CD4-positive, alpha-beta T cell treated with Interferon gamma for 1 hour (primary cell): ENCODE data around the gene AURKAIP1.

Experiments used
- DNase-seq: peaks from one replicate; pipeline ENCODE4 v3.0.0-alpha.2; 2020

Gene AURKAIP1

GRCh38 chr1:1345860-1346500, 29.0 kb downstream of the AURKAIP1 start:
- no peak for DNase-seq

DNA sequence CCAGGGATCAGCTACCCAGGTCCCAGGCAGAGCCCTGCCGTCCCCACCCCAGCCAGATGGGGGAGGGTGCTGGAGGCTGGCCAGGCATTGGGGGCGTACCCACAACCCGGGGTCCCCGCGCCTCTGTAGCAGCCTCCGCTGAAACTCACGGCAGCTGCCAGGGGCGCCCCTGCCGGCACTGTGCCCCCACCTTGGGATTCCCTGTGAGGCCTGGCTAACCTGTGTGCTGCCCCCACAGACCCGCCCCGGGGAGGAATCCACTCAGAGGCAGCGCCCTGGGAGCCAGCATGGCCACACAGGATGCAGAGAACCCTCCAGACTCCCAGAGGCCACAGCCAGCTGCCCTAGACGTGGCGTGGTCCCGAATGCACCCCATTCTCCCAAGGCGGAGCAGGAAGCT, 29.6 kb downstream of the AURKAIP1 start:
- no peak for DNase-seq

GRCh38 chr1:1344655-1345361, 30.2 kb downstream of the AURKAIP1 start:
- no peak for DNase-seq

DNA sequence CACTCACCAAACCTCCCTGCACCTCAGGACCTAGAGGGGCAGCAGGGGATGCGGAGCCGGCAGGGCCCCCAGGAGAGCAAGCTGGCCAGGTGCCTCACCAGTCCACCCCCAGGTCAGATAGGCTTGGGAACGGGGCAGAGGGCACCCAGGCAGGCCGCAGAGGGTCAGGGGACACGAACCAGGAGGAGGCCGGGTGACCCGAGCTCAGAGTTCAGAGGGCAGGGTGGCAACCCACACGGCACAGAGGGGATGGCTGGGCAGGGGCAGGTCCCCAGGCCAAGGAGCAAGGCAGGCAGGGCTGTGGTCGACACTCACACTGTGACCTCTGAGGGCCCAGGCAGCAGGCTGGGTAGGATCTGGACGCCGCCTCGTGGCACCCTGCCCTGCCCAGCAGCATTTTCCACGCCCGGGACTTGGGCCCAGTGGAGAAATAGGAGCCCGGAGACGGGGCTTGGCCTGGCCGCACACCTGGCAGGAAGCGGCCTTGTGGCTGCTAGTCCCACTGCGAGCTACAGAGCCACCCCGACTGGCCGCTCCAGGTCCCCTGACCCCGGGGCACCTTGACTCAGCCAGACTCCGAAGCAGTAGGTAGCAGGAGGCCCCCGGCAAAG, 31.1 kb downstream of the AURKAIP1 start:
- no peak for DNase-seq

DNA sequence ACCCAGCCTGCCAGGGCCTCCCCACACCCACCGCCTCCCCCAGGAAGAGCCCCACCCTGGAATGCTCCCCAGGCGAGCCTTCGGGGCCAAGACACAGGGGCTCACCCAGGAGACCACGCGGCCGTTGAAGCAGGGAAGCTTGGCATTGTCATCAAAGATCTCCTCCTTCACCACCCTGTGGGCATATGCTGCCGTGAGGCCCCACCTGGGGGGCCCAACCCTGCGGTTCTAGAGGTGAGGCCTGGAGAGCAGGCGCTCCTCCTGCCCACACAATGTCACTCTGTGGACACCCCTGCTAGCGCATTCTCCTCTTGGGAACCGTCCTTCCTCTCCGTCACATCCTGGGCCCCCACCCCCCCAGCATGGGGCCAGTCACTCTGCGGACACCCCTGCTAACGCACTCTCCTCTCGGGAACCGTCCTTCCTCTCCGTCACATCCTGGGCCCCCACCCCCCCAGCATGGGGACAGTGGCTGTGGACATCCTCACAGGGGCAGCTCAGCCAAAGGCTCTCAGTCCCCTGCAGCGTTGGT, 32.4 kb downstream of the AURKAIP1 start:
- DNase-seq: no peak

DNA sequence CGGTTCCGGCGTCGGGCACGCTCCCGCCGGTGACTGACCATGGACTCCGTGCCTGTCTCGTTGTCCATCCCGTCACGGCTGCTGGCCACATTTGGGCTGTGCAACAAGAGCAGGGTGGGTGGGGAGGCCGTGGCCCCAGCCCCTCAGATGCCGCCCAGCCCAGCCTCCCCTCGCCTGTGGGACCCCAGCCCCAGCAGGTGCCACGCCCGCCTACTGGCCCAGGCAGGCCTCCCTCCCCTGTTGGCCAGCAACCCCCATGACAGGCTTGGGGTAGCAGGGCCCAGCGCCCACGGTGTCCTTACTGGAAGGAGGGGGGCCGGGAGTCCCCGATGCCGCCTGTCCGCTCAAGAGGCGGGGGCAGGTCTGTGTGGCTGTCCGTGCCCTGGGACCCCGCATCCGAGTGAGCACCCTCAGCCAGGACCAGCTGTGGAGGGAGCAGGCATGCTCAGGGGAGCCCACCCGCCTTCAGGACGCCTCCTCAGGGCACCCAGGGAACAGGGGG, 32.9 kb downstream of the AURKAIP1 start:
- DNase-seq: no peak

DNA sequence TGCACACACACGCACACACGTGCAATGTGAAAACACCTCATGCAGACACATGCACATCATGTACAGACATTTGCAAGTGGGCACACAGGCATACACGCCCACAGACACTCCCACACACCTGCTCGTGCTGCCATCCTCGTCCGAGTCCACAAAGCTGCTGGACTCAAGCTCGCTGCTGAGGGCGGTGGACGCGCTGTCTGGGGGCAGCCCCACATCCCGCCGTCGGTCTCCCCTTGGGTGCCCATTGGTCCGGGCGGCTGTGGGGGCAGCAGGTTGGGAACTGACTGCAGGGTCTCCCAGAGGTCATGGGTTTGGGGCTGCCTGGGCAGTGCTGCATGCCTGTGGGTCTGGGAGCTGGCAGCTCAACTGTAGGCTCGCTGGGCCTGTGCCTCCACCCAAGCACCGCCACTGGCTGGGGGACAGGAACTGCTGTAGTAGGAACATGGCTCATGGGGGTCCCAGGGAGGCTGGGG, 33.4 kb downstream of the AURKAIP1 start:
- no peak for DNase-seq

GRCh38 chr1:1340791-1341548, 34.0 kb downstream of the AURKAIP1 start:
- no peak for DNase-seq

DNA sequence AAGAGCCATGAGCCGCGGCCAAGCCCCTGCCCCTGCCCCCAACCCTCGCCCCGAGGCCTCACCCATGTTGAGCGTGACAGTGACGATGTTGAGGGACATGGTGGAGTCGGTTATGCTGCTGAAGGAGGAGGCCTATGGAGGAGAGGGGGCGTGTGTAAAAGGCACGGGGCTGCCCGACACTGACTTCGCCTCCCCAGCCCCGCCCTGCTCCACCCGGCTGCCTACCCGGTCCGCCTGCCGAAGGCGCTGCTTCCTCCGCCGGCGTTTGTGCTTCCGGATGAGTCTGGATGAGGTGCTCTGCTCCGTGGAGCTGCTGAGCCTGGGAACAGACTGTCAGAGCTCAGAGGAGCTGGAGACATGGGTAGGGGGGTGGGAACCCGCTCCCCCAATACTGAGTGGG, 34.8 kb downstream of the AURKAIP1 start:
- DNase-seq: no peak

DNA sequence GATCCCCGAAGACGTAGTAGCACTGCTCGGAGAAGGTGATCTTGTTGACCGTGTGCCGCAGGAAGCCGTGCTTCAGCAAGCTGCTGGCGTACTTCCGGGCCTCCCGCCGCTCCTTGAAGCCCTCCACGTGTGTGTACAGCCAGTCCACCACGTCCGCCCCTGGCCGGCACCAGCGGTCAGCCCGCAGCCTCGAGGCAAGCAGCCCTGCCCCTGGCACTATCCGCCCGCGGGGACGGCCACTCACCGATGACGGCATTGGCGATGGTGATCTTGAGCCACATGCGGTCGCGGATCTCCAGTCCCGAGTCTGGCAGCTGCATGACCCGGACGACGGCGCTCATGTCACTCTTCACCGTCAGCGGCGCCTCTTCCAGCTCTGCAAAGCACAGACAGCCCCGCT, 36.7 kb downstream of the AURKAIP1 start:
- no peak for DNase-seq

GRCh38 chr1:1337793-1338147, 37.2 kb downstream of the AURKAIP1 start:
- no peak for DNase-seq

GRCh38 chr1:1336931-1337792, 37.8 kb downstream of the AURKAIP1 start:
- no peak for DNase-seq

GRCh38 chr1:1336446-1336845, 38.6 kb downstream of the AURKAIP1 start:
- no peak for DNase-seq

- DNase-seq: no peak
Measured at GRCh38 chr1:1335792-1336248, 39.2 kb downstream of the AURKAIP1 start.

- no peak for DNase-seq
Measured at GRCh38 chr1:1335283-1335682, 39.7 kb downstream of the AURKAIP1 start.

DNA sequence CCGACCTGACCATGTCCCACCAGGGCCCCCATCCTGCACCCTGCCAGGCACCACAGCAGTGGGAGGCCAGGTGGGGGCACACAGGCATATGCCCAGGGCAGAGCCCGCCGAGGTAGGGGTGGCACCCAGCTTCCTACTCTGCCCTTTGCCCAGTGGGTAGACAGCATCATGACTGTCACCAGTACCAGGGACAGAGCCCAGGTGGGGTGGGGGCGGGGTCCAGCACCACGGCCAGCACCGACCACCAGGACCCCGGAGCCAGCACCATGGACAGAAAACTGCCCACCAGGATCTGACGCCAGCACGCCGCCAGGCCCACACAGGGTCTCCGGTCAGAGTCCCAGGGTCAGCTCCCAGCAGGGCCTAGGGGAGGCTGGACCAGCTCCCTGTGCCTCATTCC, 40.2 kb downstream of the AURKAIP1 start:
- no peak for DNase-seq

GRCh38 chr1:1333551-1334241, 41.3 kb downstream of the AURKAIP1 start:
- DNase-seq: no peak

DNA sequence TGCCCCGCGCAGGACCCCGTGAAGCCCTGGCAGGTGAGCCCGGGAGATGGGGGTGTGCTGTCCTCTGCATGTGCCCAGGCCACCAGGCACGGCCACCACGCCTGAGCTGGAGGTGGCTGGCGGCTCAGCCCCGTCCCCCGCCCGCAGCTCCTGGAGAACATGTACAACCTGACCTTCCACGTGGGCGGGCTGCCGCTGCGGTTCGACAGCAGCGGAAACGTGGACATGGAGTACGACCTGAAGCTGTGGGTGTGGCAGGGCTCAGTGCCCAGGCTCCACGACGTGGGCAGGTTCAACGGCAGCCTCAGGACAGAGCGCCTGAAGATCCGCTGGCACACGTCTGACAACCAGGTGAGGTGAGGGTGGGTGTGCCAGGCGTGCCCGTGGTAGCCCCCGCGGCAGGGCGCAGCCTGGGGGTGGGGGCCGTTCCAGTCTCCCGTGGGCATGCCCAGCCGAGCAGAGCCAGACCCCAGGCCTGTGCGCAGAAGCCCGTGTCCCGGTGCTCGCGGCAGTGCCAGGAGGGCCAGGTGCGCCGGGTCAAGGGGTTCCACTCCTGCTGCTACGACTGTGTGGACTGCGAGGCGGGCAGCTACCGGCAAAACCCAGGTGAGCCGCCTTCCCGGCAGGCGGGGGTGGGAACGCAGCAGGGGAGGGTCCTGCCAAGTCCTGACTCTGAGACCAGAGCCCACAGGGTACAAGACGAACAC, 42.1 kb downstream of the AURKAIP1 start:
- no peak for DNase-seq

GRCh38 chr1:1332031-1332755, 42.8 kb downstream of the AURKAIP1 start:
- no peak for DNase-seq
